ENCODE data around the gene UBXN6. TPM values are rescaled to one million over a fixed set of nuclear protein-coding genes. Genes with fewer than 3 reads are reported as not detected.

The UBXN6 gene
- total RNA-seq, 1 donor from 2014 or later = 40.9 TPM

GRCh38 chr19:4499318-4499717 lies 41.7 kb upstream of the UBXN6 start:
- no peak for DNase-seq (ENCODE audit: low read depth)
- no peak overlapping the region for H3K4me3 ChIP-seq (ENCODE audit: low read depth, low read length)
- no peak for TF ChIP-seq CTCF (conservative IDR thresholded peaks at IDR 0.05; ENCODE audit: low read depth, low read length)

GRCh38 chr19:4498694-4499093 lies 41.1 kb upstream of the UBXN6 start:
- no peak for DNase-seq (ENCODE audit: low read depth)
- no peak for TF ChIP-seq CTCF (conservative IDR thresholded peaks at IDR 0.05; ENCODE audit: low read depth, low read length)
- no peak overlapping the region for H3K4me3 ChIP-seq (ENCODE audit: low read depth, low read length)

DNA sequence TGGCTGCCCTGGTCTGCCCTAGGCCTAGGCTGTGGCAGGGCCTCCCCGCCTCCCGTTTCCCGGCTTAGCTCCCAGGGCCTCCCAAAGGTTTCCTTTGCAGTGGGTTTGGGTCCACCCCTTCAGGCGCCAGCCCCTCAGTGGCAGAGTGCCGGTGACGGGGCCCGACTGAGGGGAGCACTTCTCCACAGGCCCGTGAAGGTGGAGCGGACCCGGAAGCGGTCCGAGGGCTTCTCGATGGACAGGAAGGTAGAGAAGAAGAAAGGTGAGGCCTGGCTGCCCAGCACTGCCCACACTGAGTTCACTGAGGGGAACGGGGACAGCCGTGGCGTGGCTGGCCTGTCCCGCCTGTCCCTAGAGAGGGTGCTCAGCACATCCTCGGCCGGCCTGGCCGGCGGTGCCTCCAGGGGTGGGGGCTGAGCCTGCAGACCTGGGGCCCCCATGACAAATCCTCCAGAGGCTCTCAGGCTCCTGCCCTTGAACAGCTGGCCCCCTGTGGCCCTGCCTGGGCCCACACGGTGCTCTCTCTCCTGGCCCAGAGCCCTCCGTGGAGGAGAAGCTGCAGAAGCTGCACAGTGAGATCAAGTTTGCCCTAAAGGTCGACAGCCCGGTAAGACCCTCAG lies 40.3 kb upstream of the UBXN6 start:
- no peak for DNase-seq (ENCODE audit: low read depth)
- TF ChIP-seq CTCF (conservative IDR thresholded peaks at IDR 0.05; ENCODE audit: low read depth, low read length) = no peak

DNA sequence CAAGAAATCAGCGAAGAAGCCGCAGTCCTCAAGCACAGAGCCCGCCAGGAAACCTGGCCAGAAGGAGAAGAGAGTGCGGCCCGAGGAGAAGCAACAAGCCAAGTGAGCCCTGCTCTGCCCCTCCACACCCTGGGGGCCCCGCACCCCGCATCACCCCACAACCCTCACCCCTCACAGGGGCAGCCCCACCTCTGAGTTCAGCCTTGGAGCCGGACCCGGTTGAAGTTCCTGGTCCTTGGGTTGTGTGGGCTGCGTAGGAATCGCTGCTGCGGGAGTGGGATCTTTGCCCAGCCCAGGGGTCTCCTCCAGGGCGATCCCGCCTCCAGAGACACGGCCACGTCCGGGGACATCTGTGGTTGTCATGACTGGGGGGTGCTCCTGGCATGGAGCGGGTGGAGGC lies 38.7 kb upstream of the UBXN6 start:
- no peak for TF ChIP-seq CTCF (conservative IDR thresholded peaks at IDR 0.05; ENCODE audit: low read depth, low read length)
- no peak overlapping the region for H3K4me3 ChIP-seq (ENCODE audit: low read depth, low read length)
- no peak for DNase-seq (ENCODE audit: low read depth)

More for the DNA sequence above, 40.3 kb upstream of the UBXN6 start:
- H3K4me3 ChIP-seq (ENCODE audit: low read depth, low read length) = no peak overlapping the region

- no peak overlapping the region for H3K4me3 ChIP-seq (ENCODE audit: low read depth, low read length)
- DNase-seq (ENCODE audit: low read depth) = no peak
- peak; percentile 24 for TF ChIP-seq CTCF (conservative IDR thresholded peaks at IDR 0.05; ENCODE audit: low read depth, low read length)
These were observed 37.9 kb upstream of the UBXN6 start for GRCh38 chr19:4495471-4495870.

DNA sequence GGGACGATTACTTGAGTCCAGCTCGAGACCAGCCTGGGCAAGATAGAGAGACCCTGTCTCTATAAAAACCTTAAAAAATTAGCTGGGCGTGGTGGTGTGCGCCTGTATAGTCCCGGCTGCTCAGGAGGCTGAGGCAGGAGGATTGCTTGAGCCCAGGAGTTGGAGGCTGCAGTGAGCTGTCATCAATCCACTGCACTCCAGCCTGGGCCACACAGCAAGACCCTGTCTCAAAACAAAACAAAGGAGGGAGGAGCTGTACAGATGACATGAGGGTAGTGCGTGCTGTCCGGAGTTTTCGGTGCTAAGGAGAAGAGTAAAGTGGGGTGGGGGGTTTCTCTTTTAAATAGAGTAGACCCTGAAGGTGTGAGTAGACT lies 37.1 kb upstream of the UBXN6 start:
- no peak for TF ChIP-seq CTCF (conservative IDR thresholded peaks at IDR 0.05; ENCODE audit: low read depth, low read length)
- no peak for DNase-seq (ENCODE audit: low read depth)
- no peak overlapping the region for H3K4me3 ChIP-seq (ENCODE audit: low read depth, low read length)

GRCh38 chr19:4493929-4494690 lies 36.5 kb upstream of the UBXN6 start:
- DNase-seq (ENCODE audit: low read depth) = no peak
- no peak overlapping the region for H3K4me3 ChIP-seq (ENCODE audit: low read depth, low read length)
- no peak for TF ChIP-seq CTCF (conservative IDR thresholded peaks at IDR 0.05; ENCODE audit: low read depth, low read length)
